ENCODE results near the gene MPL.
A peak's percentile ranks its signal among the peaks of the same experiment; 100 is the strongest.
"Not testable (repeated sequence)": the region's sequence is repeated elsewhere in the genome, so short reads cannot be mapped to it uniquely, and the experiment has no call there.

Gene MPL

DNA sequence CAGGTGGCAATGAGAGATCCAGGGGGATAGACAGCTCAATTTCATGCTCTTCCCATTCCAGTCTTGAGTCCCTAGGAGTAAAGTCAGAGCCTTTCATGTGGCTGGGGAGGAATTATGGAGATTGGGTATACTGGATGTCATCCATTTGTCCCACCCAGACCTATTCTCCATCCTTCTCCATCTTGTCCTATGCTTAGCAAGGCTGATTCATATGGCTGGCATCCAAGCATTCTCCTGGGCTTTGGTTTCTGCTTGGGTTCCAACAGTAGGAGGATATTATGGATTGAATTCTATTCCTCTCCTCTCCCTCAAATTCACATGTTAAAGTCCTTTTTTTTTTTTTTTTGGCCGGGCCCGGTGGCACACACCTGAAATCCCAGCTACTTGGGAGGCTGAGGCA, 17.3 kb downstream of the MPL start:
- DNase-seq (ENCODE audit: low read depth): no peak

- no peak for DNase-seq (ENCODE audit: low read depth)
Observed at GRCh38 chr1:43357251-43357650, 19.6 kb downstream of the MPL start.

DNA sequence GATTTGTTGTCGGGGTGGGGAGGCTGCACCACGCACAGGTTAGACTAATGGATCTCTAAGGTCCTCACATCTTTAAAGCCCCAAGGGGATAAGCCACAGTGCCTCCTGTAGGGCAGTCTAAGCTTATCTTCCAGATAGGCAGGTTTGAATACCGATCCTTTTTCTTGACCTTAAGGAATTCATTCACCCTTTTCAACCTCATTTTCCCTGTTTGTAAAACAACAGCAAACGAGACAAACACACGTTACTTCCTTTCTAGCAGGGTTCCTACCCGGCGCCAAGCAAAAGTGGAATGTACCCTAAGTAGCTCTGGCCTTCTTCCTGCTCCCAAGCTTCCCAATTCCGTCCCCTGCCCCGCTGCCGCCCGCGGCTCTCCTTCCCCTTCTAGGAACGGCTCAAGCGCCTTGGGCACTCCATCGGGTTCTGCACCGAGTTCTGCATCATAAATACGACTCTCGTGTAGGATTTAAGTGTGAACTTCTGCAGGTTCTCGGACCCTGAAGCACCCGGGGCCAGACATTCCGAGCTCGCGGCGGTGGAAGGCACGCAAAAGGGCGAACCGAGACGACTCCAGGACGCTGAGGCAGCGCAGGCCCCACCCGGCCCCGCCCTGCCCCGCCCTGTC, 20.6 kb downstream of the MPL start:
- no peak for DNase-seq (ENCODE audit: low read depth)

DNA sequence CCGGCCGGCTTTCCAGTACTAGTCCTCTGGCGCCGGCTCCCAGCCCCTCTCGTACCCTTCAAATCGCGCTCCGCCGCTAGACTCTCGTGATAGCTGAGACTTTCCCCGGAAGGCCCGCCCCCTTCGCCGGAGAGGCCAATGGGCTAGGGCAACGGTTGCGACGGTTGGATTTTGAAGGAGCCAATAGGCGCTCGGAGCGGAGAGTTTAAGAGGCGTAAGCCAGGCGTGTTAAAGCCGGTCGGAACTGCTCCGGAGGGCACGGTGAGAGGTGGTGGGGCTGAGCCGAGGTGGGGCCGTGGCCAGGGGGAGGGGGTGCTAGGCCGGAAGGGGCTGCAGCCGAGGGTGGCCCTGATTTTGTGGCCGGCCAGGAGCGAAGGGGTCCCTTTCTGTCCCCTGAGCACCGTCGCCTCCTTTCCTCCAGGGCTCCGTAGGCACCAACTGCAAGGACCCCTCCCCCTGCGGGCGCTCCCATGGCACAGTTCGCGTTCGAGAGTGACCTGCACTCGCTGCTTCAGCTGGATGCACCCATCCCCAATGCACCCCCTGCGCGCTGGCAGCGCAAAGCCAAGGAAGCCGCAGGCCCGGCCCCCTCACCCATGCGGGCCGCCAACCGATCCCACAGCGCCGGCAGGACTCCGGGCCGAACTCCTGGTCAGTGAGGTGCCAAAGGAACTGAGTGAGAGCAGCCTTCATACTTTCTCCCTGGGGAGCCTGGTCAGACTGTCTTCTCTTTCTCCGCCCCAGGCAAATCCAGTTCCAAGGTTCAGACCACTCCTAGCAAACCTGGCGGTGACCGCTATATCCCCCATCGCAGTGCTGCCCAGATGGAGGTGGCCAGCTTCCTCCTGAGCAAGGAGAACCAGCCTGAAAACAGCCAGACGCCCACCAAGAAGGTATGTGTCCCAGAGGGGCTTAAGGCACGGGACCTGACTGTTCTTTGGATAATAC, 21.4 kb downstream of the MPL start, which contains the start of gene CDC20:
Gene CDC20 (plus strand): TSS at position 236 of the 948 bp plus-strand sequence. CDS start 235 bp downstream, at position 471.
- DNase-seq (ENCODE audit: low read depth): peak; percentile 95

DNA sequence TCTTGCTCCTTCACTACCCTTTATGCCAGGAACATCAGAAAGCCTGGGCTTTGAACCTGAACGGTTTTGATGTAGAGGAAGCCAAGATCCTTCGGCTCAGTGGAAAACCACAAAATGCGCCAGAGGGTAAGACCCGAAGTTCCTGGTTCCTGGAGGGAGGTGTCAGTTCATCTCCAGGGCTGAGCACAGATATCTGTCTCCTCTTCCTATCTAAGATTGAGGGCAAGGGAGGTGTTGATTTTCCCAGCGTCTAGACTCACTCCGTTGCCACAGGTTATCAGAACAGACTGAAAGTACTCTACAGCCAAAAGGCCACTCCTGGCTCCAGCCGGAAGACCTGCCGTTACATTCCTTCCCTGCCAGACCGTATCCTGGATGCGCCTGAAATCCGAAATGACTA, 22.1 kb downstream of the MPL start:
- no peak for DNase-seq (ENCODE audit: low read depth)

GRCh38 chr1:43360616-43361015, 23.0 kb downstream of the MPL start:
- DNase-seq (ENCODE audit: low read depth): no peak

- DNase-seq (ENCODE audit: low read depth): no peak
Observed at GRCh38 chr1:43363283-43363934, 25.8 kb downstream of the MPL start.

- DNase-seq (ENCODE audit: low read depth): no peak
Observed at GRCh38 chr1:43363935-43364525, 26.4 kb downstream of the MPL start.

DNA sequence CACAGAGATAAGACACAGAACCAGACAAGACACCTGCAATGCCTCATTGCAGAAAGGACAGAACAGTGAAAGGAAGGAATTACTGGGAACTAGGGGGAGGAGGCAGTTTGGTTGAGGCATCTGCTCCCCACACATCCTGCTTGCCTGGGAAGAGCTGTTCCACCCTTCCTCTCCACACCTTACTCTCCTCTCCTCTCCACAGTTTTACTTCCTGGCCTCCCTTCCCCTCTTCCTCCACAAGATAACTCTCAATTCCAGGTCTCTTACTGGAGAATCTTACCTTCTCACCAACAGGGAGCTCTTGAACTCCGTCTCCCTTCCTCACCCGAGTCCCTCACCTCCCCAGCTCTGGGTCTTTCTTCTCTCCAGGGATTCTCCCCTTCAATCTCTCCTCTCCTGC, 28.1 kb downstream of the MPL start:
- no peak for DNase-seq (ENCODE audit: low read depth)

- no peak for DNase-seq (ENCODE audit: low read depth)
Observed at GRCh38 chr1:43366179-43366578, 28.6 kb downstream of the MPL start.

GRCh38 chr1:43366601-43367025, 29.0 kb downstream of the MPL start:
- no peak for DNase-seq (ENCODE audit: low read depth)

DNA sequence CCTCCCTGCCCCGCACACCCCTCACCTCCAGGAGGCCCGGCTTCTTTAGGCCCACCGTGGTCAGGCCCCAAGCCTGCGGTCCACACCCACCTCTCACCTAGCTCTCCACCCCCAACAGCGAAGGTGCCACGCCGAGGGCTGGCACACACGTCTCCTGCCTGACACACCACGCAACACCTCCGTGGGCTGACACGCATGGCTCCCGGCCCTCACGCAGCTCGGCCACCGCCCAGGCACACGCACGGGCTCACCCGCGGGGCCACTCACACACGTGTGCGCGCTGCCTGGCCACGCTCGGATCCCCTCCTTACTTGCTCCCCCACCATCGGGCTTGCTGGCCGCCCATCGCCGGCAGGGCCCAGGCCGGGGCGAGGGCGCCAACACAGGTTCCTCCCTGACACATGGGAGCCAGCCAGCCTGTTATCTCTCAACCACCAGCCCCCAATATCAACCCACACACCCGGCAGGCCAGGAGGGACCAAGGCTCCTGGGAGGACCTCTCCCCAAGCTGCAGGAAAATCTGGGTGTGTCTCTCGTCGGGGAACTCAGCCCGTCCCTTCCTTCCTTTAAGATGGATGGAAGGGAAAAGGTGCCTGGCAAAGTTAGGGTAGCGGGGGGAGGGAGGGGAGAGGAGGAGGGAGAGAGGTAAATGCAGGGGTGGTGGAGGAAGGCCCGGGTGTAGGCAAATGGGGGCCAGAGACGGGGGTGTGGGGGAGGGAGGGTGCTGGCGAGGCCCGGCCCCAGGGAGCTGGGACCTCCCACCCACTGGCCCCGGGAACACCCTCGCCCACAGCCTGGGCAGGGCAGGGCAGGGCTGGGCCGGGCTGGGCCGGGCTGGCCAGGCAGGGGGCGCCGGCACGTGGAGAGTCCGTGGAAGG, 29.6 kb downstream of the MPL start:
- DNase-seq (ENCODE audit: low read depth): no peak

DNA sequence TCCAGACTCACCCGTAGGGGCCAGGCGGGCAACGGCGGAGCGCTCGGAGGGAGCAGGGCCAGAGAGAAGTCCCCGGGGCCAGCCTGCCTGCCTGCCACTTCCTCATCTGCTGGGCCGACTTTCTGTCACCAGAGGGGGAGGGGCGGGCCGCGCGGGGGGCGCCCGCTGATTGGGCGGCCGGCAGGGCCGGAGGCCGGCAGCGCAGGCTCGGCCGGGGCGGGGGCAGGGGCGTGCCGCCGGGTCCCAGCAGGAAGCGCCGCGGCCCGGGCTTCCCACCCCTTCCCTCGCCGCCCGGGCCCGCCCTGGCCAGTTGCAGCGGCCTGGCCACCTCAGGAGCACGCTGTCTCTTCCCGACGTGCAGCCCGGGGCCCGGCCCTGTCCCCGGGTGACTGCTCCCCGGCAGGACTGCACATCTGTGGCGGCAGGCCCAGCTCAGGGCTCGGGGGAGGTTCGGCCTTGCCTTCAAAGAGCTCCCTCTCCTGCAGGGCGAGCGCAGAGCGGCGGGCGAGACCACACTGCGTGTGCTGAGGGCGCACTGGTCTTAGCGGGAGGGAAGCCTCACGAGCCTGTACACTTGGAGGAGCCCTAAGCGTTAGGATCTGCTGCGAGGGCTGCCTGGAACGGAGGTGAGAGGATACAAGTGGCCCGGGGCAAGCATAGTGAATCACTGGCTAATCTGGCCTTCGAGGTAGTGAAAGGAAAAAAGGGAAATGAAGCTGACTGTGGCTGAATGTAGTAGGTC, 30.5 kb downstream of the MPL start, which contains the start of gene ELOVL1:
Gene ELOVL1 (minus strand): TSS at position 108 of the 742 bp plus-strand sequence. CDS start 2,402 bp downstream, outside the sequence.
- peak; percentile 81 for DNase-seq (ENCODE audit: low read depth)

GRCh38 chr1:43368646-43369020, 31.0 kb downstream of the MPL start:
- no peak for DNase-seq (ENCODE audit: low read depth)

DNA sequence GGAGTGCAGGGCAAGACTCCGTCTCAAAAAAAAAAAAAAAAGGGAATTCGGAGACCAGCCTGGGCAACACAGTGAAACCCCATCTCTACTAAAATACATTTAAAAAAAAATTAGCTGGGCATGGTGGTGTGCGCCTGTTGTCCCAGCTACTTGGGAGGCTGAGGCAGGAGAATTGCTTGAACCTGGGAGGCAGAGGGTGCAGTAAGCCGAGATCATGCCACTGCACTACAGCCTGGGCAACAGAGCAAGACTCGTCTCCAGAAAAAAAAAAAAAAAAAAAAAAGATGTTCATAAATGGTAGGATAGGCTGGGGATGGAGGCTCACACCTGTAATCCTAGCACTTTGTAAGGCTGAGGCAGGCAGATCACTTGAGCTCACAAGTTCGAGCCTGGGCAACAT, 32.2 kb downstream of the MPL start:
- not testable (repeated sequence) for DNase-seq (ENCODE audit: low read depth)

- no peak for DNase-seq (ENCODE audit: low read depth)
Observed at GRCh38 chr1:43370564-43370963, 32.9 kb downstream of the MPL start.

DNA sequence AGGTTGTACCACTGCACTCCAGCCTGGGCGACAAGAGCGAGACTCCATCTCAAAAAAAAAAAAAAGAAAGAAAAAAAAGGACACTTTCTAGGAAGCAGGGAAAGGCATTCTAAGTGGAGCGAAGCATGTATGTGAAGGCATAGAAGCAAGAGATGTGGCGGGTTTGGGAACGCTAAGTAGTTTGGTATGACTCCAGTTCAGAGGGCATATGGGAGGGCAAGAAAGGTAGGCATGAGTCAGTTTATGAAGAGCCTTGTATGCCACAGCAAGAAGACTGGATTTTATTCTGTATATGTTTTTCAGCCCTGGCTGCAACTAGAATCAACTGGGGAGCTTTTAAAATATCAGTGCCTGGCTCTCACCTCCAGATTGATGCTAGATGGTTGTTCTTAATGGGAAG, 34.6 kb downstream of the MPL start:
- no peak for DNase-seq (ENCODE audit: low read depth)

- DNase-seq (ENCODE audit: low read depth): no peak
Observed at GRCh38 chr1:43373066-43373940, 35.7 kb downstream of the MPL start.

GRCh38 chr1:43376723-43377235, 39.2 kb downstream of the MPL start:
- DNase-seq (ENCODE audit: low read depth): no peak

All from stimulated activated CD8-positive, alpha-beta memory T cell treated with anti-CD3 and anti-CD28 coated beads, Interleukin-12 subunit alpha, Interleukin-12 subunit beta, amount 100 ng/mL, for 4 hours (primary cell).